Tibial artery (tissue), 4 donors: Measurements from ENCODE around the gene TAPT1.
"Not testable (repeated sequence)": the region's sequence is repeated elsewhere in the genome, so short reads cannot be mapped to it uniquely, and the experiment has no call there.

Experiments used
- DNase-seq, 2 donors: peaks; one replicate each; pipeline ENCODE4 v3.0.0-alpha.2; 2019
- H3K27ac ChIP-seq, 2 donors: fragments of 200-600 bp; sonication (generic) in 1 of 2; 1 replicate in 1 of 2; 2 replicates in 1 of 2; pipeline ENCODE4 v1.5.1; 2018 to 2019; ENCODE audit warnings: mild to moderate bottlenecking in 1 of 2
- H3K27me3 ChIP-seq, 2 donors: fragments of 200-600 bp; sonication (generic) in 1 of 2; one replicate each; pipeline versions ENCODE4 v1.5.1 to v1.6.0; 2016 to 2019
- H3K36me3 ChIP-seq, 3 donors: fragments of 200-600 bp; sonication (generic) in 2 of 3; one replicate each; pipeline ENCODE4 v1.5.1; 2016 to 2019; ENCODE audit warnings: mild to moderate bottlenecking in 2 of 3
- H3K4me1 ChIP-seq, 4 donors: fragments of 200-600 bp; sonication (generic) in 2 of 4; 1 replicate in 3 of 4; 2 replicates in 1 of 4; pipeline ENCODE4 v1.5.1; 2016 to 2019
- H3K4me3 ChIP-seq, 2 donors: fragments of 200-600 bp; sonication (generic) in 1 of 2; 1 replicate in 1 of 2; 2 replicates in 1 of 2; pipeline ENCODE4 v1.5.1; 2018 to 2019; ENCODE audit warnings: mild to moderate bottlenecking in 2 of 2
- H3K9me3 ChIP-seq, 3 donors: fragments of 200-600 bp; sonication (generic) in 1 of 3; one replicate each; pipeline ENCODE4 v1.5.1; 2016 to 2019
- intact Hi-C: fragments of 100-400 bp; cut with DNase I; formaldehyde crosslinking; loops from one replicate; pipeline ENCODE4 v1.15.0; 2023; ENCODE audit warnings: low total_unique reads
- TF ChIP-seq, protein P1 (sequence below), 2 experiments: fragments of 200-600 bp in 1 of 2; fragments of 450-650 bp in 1 of 2; IDR thresholded peaks; one replicate each; pipeline ENCODE4 v1.5.1; 2017 to 2019; ENCODE audit warnings: antibody characterized with exemption in 2 of 2, mild to moderate bottlenecking in 1 of 2, moderate library complexity in 1 of 2

The TAPT1 gene, protein sequence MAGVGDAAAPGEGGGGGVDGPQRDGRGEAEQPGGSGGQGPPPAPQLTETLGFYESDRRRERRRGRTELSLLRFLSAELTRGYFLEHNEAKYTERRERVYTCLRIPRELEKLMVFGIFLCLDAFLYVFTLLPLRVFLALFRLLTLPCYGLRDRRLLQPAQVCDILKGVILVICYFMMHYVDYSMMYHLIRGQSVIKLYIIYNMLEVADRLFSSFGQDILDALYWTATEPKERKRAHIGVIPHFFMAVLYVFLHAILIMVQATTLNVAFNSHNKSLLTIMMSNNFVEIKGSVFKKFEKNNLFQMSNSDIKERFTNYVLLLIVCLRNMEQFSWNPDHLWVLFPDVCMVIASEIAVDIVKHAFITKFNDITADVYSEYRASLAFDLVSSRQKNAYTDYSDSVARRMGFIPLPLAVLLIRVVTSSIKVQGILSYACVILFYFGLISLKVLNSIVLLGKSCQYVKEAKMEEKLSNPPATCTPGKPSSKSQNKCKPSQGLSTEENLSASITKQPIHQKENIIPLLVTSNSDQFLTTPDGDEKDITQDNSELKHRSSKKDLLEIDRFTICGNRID

DNA sequence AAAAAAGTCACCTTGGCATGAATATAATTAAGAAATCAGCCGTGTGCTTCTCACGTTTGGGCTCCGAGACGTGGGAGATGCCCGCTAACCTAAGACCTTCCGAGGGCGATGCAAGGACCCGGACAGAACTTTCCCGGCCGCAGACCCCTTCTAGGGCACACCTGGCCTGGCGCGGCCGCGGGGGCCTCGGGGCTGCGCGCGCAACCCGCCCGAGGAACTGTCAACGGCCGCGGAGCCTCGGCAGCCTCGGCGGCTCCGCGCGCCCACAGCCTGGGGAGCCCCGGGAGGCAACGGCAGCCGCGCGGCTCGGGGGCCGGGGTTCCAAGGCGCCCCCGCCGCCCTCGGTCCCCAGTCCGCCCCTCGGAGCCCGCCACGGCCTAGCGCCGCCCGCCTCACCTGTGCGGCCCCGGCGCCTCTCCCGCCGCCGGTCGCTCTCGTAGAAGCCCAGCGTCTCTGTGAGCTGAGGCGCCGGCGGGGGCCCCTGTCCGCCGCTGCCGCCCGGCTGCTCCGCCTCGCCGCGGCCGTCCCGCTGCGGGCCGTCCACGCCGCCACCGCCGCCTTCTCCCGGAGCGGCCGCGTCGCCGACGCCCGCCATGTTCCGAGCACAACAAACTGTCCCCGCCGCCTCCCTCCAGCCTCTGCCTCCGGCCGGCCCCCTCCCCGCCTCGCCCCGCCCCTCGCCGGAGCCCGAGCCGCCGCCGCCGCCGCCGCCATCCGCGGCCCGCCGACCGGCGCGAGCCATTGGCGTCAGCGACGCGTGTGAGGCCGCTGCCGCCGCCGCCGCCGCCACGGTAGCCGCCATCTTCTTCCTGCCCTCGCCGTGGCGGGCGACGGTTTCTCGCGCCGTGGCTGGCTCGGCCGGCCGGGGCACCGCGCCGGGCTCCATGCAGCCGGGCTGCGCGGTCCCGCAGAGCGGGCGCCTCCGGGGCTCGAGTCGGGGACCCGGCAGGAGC, at the start of gene TAPT1:
Gene TAPT1, minus strand, starts transcription at position 609 of the 953 bp plus-strand sequence. Its CDS starts 14 bp downstream, at position 595.
- peak within 1 kb of the TSS; percentile 96 to 99 for H3K27ac ChIP-seq
- TF ChIP-seq, protein P1, sequence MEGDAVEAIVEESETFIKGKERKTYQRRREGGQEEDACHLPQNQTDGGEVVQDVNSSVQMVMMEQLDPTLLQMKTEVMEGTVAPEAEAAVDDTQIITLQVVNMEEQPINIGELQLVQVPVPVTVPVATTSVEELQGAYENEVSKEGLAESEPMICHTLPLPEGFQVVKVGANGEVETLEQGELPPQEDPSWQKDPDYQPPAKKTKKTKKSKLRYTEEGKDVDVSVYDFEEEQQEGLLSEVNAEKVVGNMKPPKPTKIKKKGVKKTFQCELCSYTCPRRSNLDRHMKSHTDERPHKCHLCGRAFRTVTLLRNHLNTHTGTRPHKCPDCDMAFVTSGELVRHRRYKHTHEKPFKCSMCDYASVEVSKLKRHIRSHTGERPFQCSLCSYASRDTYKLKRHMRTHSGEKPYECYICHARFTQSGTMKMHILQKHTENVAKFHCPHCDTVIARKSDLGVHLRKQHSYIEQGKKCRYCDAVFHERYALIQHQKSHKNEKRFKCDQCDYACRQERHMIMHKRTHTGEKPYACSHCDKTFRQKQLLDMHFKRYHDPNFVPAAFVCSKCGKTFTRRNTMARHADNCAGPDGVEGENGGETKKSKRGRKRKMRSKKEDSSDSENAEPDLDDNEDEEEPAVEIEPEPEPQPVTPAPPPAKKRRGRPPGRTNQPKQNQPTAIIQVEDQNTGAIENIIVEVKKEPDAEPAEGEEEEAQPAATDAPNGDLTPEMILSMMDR (IDR thresholded peaks at IDR 0.05) = no peak
- H3K9me3 ChIP-seq = no peaks in the 10 kb centered on the region
- intact Hi-C loops = no loop called here
- H3K36me3 ChIP-seq = no peaks in the 10 kb centered on the region
- H3K4me3 ChIP-seq = peak within 1 kb of the TSS; percentile 80 to 91
- peak; percentile 76 to 92 for DNase-seq
- peaks cover 0 to 64% (median 33%) of the 10 kb centered on the region in 4 donors for H3K4me1 ChIP-seq
- H3K27me3 ChIP-seq = no peaks in the 10 kb centered on the region

DNA sequence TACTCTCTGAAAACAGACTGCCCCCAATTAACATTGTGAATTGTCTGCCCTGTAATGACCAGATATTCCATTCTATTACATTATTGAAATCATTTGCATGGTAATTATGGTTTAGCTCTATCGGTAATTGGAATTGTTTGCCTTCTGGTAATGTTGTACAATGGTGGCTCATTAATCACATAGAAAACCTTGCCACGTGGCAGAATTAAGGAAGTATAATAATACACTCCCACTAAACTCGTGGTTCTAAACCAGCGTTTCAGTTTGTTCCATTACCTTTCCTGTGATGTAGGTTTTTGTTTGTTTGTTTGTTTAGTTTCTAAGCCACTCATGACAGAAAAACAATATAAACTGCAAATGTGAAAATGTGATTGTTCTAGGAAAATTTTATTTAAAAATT, 45.1 kb upstream of the TAPT1 start:
- no peak overlapping the region for H3K4me3 ChIP-seq
- intact Hi-C loops = no loop called here
- TF ChIP-seq, protein P1 (IDR thresholded peaks at IDR 0.05) = no peak
- H3K36me3 ChIP-seq = no peaks in the 10 kb centered on the region
- no peak for DNase-seq
- H3K27me3 ChIP-seq = no peaks in the 10 kb centered on the region
- H3K4me1 ChIP-seq = peaks cover 0 to 15% (median 8%) of the 10 kb centered on the region in 4 donors
- no peak overlapping the region for H3K27ac ChIP-seq
- no peaks in the 10 kb centered on the region for H3K9me3 ChIP-seq

DNA sequence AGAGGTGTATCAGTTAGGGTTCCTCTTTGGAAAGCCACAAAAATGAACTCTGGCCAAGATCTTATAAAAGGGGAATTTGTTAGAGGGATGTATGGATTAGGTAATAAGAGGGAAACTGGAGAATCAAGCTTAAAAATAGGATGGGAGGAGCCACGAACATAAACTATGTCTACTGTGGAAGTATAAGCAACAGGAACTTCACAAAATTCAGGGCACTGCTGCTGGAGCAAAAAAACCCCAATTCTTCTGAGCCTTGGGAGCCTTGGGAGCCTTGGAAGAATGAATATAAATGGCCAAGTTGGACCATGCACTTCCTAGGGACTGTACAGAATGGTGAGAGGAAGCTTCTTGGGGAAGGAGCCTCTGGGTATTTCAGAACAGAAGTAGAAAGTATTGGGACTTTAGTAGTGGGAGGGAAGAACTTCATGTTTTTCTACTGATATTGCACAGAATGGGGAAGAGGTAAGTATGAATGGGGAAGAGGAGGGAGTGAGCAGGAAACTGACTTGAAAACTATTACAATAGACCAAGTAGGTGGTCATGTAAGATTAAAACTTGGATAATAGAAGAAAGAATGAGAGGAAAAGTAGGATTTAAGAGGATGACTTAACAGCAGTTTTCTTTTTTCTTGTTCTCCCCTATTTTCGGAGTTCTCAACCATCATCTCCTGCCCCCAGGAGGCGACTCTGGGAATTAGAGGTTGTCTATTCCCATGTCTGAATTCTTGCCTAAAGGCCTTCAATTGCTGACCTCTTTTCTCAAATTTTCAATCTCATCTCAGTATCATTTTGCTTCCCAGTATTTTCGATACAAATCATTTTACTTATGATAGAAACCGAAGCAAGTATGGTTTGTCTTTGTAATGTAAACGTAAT, 44.4 kb upstream of the TAPT1 start:
- DNase-seq = no peak
- no peaks in the 10 kb centered on the region for H3K9me3 ChIP-seq
- TF ChIP-seq, protein P1 (IDR thresholded peaks at IDR 0.05) = no peak
- no peaks in the 10 kb centered on the region for H3K27me3 ChIP-seq
- H3K4me1 ChIP-seq = peaks cover 0 to 15% (median 8%) of the 10 kb centered on the region in 4 donors
- intact Hi-C loops = no loop called here
- peak overlapping the region in 1 of 2 donors; percentile 48 for H3K27ac ChIP-seq
- H3K4me3 ChIP-seq = no peak overlapping the region
- H3K36me3 ChIP-seq = no peaks in the 10 kb centered on the region

DNA sequence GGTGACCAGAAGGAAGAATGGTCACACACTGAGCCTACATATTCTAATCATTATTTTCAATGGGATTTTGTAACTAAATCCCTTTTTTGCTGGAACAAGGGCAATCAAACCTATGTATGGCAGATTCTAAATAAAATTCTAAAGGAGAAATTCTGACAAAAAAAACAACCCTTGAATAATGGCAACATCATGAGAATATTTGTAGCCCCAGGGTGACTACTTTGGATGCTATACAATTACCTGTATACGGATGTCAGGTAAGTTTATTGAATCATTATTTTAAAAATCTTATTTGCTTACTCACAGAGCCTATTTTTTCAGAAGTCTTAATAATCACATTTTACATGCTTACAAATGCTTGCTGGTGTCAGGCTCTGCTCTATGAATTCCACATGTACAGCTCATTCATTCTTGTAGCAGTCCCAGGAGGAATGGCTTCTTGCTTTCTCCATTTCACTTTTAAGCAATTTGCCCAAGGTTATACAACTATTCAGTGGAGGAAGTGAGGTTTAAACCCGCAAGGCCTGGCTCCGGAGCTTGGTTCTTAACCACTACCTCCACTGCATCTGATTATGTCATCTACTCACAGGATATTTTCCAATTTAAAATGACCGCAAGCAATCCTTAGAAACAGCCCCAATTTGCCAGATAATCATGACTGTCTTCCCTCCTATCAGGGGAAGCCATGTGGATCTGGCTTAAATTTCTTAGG, 43.6 kb upstream of the TAPT1 start:
- Histone ChIP-seq H3K4me1 (peaks cover 0 to 15% (median 8%) of the 10 kb centered on the region in 4 donors), H3K27ac (peak overlapping the region in 1 of 2 donors; percentile 48)
- H3K36me3 ChIP-seq, H3K4me3 ChIP-seq, H3K9me3 ChIP-seq, H3K27me3 ChIP-seq, intact Hi-C loops, DNase-seq: not testable (repeated sequence)

DNA sequence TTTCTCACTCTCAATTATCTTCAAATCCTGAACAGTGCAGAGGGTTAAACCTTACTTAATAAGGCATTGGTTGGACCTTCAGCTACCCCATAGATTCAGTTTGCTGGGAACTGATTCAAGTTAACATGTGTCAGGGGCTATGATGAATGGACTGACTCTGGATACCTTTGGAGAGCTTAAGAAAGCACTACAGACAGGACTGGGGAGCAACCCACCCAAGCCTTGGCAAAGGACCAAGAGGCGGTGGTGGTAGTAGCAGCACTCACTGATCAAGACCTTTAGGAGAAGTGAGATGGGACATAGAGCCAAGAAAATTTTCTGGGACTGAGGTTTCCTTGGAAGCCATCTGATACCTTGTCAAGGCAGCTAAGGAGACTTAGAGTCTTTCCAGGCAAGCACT, 43.0 kb upstream of the TAPT1 start:
- no peak overlapping the region for H3K27ac ChIP-seq
- no peak for DNase-seq

More for the DNA sequence above, 43.0 kb upstream of the TAPT1 start:
- Histone ChIP-seq H3K36me3 (no peaks in the 10 kb centered on the region), H3K4me1 (peaks cover 0 to 15% (median 8%) of the 10 kb centered on the region in 4 donors), H3K27me3 (no peaks in the 10 kb centered on the region), H3K4me3 (no peak overlapping the region), H3K9me3 (no peaks in the 10 kb centered on the region)
- TF ChIP-seq, protein P1 (IDR thresholded peaks at IDR 0.05) = no peak
- intact Hi-C loops = no loop called here
